Mesothelial cell of epicardium (in vitro differentiated cells): ENCODE results near the gene VMP1. TPM values are rescaled to one million over a fixed set of nuclear protein-coding genes. Genes with fewer than 3 reads are reported as not detected.
A peak's percentile ranks its signal among the peaks of the same experiment; 100 is the strongest.
"Not testable (repeated sequence)": the region's sequence is repeated elsewhere in the genome, so short reads cannot be mapped to it uniquely, and the experiment has no call there.

Experiments used
- DNase-seq, 2 experiments: peaks; one replicate each; pipeline ENCODE4 v3.0.0; 2021; ENCODE audit warnings: low spot score in 2 of 2; ENCODE audit not compliant: unreplicated experiment in 2 of 2
- H3K27ac Mint-ChIP-seq: 2 replicates; pipeline ENCODE4 v1.8.0; 2021; ENCODE audit warnings: mixed read lengths
- H3K27me3 Mint-ChIP-seq: 2 replicates; pipeline ENCODE4 v1.8.0; 2021; ENCODE audit warnings: low read depth, mixed read lengths
- H3K36me3 Mint-ChIP-seq: 2 replicates; pipeline ENCODE4 v1.8.0; 2021; ENCODE audit warnings: mixed read lengths
- H3K4me1 Mint-ChIP-seq: 2 replicates; pipeline ENCODE4 v1.8.0; 2021; ENCODE audit warnings: mixed read lengths
- H3K4me3 Mint-ChIP-seq: 2 replicates; pipeline ENCODE4 v1.8.0; 2021; ENCODE audit warnings: mild to moderate bottlenecking, moderate library complexity, mixed read lengths
- H3K9me3 Mint-ChIP-seq: 2 replicates; pipeline ENCODE4 v1.8.0; 2021; ENCODE audit warnings: mixed read lengths
- total RNA-seq: library from RNA; stranded (reverse); gene quantifications from 3 replicates; pipeline ENCODE4 v1.2.1, GENCODE V29; 2021
- TF ChIP-seq, protein P1 (sequence below): fragments of 200-600 bp; sonication (generic); IDR thresholded peaks from one replicate; pipeline ENCODE4 v1.5.0; 2021; ENCODE audit warnings: antibody characterized with exemption; ENCODE audit not compliant: unreplicated experiment

VMP1 gene
- total RNA-seq, 1 donor from 2014 or later = 208 TPM

DNA sequence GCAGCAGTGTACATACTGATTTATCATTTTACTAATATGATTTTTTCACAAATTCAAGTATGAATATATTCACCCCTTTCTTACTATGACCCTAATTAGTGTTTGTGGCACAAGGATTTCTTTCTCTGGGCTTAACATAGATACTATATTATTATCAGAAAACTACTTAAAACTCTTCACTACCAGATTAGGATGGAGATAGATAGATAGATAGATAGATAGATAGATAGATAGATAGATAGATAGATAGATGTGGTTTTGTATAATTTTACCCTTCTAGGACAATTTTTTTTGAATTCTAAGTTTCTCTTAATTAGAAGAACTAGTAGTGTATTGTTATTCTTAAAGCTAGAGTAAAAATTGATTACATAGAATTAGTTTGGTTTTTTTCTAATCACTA, 49.6 kb downstream of the VMP1 start:
- Mint-ChIP-seq H3K27me3 (no peaks in the 10 kb centered on the region), H3K9me3 (peaks cover 9% of the 10 kb centered on the region), H3K4me1 (peaks cover 50% of the 10 kb centered on the region), H3K4me3 (no peak overlapping the region), H3K27ac (peak overlapping the region; percentile 98), H3K36me3 (peaks cover 20% of the 10 kb centered on the region)
- TF ChIP-seq, protein P1, sequence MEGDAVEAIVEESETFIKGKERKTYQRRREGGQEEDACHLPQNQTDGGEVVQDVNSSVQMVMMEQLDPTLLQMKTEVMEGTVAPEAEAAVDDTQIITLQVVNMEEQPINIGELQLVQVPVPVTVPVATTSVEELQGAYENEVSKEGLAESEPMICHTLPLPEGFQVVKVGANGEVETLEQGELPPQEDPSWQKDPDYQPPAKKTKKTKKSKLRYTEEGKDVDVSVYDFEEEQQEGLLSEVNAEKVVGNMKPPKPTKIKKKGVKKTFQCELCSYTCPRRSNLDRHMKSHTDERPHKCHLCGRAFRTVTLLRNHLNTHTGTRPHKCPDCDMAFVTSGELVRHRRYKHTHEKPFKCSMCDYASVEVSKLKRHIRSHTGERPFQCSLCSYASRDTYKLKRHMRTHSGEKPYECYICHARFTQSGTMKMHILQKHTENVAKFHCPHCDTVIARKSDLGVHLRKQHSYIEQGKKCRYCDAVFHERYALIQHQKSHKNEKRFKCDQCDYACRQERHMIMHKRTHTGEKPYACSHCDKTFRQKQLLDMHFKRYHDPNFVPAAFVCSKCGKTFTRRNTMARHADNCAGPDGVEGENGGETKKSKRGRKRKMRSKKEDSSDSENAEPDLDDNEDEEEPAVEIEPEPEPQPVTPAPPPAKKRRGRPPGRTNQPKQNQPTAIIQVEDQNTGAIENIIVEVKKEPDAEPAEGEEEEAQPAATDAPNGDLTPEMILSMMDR = no peak
- DNase-seq = no peak

DNA sequence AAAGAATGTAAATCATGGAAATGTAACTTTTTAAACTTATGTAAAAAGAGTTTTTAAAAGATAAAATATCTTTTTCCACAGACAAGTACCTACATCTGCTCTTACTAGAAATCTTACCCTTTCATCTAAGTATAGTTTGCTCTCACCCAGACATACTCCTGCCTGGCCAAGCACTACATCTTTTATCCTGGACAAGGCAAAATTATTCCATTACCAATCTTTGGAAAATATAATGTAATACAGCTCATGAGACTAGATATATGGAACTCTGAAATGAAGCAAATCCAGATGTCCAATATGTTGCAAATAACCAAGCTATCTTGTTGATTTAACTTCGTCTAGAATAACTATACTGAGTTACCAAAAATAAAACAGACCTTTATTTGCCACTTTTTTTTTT, 50.0 kb downstream of the VMP1 start:
- Mint-ChIP-seq H3K27ac (peak overlapping the region; percentile 98), H3K4me1 (peaks cover 52% of the 10 kb centered on the region), H3K36me3 (peaks cover 20% of the 10 kb centered on the region), H3K9me3 (peaks cover 9% of the 10 kb centered on the region), H3K4me3 (no peak overlapping the region), H3K27me3 (no peaks in the 10 kb centered on the region)
- DNase-seq = no peak
- TF ChIP-seq, protein P1 = no peak

DNA sequence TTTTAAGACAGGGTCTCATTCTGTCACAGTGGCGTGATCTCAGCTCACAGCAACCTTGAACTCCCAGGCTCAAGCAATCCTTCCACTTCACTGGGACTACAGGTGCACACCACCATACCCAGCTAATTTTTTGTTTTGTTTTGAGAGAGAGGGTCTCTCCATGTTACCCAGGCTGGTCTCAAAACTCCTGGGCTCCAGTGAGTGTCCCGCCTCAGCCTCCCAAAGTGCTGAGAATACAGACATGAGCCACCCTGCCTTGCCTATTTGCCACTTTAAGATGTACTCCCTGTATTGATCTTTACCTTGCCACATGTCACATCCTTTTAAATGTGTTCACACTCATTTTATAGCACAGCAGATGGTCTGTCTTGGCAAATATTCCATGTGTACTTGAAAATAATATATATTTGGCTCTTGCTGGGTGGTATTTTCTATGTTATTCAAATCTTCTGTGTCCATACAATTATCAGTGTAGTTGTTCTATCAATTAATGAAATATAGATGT, 50.5 kb downstream of the VMP1 start:
- DNase-seq = no peak
- Mint-ChIP-seq H3K27ac (peak overlapping the region; percentile 83), H3K9me3 (peaks cover 9% of the 10 kb centered on the region), H3K27me3 (no peaks in the 10 kb centered on the region), H3K4me3 (no peak overlapping the region), H3K4me1 (peaks cover 56% of the 10 kb centered on the region), H3K36me3 (peaks cover 20% of the 10 kb centered on the region)
- TF ChIP-seq, protein P1 = no peak

DNA sequence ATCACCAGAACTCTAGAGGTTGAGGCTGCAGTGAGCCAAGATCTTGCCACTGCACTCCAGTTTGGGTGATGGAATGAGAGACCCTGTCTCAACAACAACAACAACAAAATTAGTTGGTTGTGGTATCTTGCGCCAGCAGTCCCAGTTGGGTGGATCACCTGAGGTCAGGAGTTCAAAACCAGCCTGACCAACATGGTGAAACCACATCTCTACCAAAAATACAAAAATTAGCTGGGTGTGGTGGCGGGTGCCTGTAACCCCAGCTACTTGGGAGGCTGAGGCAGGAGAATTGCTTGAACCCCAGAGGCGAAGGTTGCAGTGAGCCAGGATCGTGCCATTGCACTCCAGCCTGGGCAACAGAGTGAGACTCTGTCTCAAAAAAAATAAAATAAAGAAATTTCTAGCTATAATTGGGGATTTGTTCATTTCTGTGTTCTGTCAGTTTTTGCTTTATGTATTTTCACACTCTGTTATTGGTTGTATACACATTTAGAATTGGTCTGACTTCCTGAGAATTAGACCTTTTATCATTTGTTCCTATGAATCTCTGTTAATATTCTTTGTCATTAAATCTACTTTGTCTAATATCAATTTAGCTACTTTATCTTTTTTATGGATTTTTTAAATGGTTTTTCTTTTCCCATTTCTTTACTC, 51.7 kb downstream of the VMP1 start:
- DNase-seq, H3K27me3 Mint-ChIP-seq, H3K9me3 Mint-ChIP-seq, H3K4me3 Mint-ChIP-seq: not testable (repeated sequence)
- peaks cover 20% of the 10 kb centered on the region for H3K36me3 Mint-ChIP-seq
- peak overlapping the region; percentile 59 for H3K27ac Mint-ChIP-seq
- H3K4me1 Mint-ChIP-seq = peaks cover 56% of the 10 kb centered on the region

DNA sequence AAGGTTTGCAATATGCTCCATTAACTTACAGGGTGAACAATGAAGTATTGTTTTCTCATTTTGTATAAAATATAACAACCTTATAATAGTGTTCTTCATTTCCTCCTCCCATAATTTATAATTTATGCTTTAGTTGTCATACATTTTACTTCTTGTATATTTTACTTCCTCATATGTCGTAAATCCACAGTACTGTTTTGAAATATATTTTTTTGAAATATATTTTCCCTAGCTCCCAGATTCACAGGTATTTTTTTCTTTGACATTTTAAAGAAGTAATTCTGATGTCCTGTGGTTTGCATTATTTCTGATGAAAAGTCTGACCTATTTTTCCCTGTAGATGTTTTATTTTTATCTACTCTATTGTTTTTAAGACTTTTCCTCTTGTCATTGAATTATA, 52.7 kb downstream of the VMP1 start:
- TF ChIP-seq, protein P1 = no peak
- no peaks in the 10 kb centered on the region for H3K27me3 Mint-ChIP-seq
- H3K36me3 Mint-ChIP-seq = peaks cover 22% of the 10 kb centered on the region
- peaks cover 48% of the 10 kb centered on the region for H3K4me1 Mint-ChIP-seq
- no peak for DNase-seq
- peaks cover 9% of the 10 kb centered on the region for H3K9me3 Mint-ChIP-seq
- no peak overlapping the region for H3K4me3 Mint-ChIP-seq
- no peak overlapping the region for H3K27ac Mint-ChIP-seq

DNA sequence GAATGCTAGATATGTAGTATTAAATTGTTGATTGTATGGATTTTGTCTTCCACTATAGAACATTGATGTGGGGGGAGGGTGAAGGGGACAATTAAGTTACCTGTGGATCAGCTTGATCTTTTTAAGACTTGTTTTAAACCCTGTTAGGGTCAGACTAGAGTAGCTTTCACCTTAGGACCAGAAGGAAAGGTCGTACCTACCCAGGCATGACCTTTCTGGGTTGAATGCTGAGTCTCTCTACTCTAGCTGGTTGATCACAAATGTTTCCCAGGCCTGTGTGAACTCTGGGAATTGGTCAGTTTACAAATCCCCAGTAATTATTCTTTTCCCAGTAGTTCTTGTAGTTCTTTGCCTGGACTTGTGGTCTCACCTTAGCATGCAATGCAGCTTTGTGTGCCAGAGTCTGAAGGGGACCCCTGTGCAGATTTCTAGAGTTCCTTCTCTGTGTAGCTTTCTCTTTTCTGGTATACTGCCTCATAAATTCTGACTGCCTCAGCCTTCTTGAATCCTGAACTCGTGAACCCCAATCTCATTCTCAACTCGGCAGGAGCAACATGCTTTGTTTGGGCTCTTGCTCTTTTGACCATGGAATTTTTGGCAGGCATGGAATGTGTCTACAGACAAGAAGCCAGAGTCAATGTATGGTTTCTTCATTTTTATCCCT, 54.1 kb downstream of the VMP1 start:
- TF ChIP-seq, protein P1 = no peak
- Mint-ChIP-seq H3K4me3 (no peak overlapping the region), H3K36me3 (peaks cover 28% of the 10 kb centered on the region), H3K27ac (peak overlapping the region; percentile 97), H3K4me1 (peaks cover 35% of the 10 kb centered on the region), H3K27me3 (no peaks in the 10 kb centered on the region), H3K9me3 (peaks cover 9% of the 10 kb centered on the region)
- DNase-seq = no peak
